Activated CD4-positive, CD25-positive, alpha-beta regulatory T cell treated with anti-CD3 and anti-CD28 coated beads, Interleukin-2, amount 50 U/mL, for 72 hours (primary cell): ENCODE data around the gene OBSCN.

ENCODE experiments used
- DNase-seq: peaks from one replicate; pipeline ENCODE4 v3.0.0; 2021

OBSCN gene

DNA sequence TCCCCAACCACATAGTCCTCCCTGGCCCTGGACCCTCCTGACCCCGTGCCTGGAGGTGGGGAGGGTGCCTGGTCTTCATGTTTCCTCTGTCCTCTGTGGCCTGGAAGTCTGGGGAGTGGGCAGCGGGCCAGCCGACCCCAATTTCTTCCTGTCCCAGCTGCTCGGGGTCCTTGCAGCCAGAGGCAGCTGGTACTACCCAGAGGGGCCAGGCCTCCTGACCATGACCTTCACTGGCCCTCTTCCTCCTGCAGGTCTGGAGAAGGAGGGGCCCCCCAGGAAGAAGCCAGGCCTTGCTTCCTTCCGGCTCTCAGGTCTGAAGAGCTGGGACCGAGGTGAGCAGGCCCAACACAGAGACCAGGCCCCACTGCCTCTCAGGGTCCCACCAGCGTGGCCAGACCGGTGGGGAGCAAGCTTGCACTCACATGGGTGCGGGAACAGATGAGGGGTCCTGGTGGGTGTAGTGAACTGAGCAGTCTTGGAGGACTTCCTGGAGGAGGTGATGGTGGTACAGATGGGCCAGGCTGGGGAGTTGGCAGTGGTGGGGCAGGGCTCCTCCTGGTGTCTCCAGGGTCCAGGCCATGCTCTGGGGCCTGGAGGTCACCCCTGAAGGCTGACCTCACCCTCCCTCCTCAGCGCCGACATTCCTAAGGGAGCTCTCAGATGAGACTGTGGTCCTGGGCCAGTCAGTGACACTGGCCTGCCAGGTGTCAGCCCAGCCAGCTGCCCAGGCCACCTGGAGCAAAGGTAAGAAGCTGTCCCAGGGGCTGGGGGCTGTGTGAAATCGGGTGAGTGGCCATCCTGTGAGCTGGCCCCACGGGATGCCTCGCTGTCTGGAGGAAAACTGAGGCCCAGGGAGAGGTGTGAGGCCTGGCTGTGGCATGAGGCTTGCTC is 166.1 kb downstream of the OBSCN start:
- no peak for DNase-seq

- DNase-seq: no peak
Measured at GRCh38 chr1:228374711-228375577, 167.1 kb downstream of the OBSCN start.

- no peak for DNase-seq
Measured at GRCh38 chr1:228375578-228376261, 167.9 kb downstream of the OBSCN start.

DNA sequence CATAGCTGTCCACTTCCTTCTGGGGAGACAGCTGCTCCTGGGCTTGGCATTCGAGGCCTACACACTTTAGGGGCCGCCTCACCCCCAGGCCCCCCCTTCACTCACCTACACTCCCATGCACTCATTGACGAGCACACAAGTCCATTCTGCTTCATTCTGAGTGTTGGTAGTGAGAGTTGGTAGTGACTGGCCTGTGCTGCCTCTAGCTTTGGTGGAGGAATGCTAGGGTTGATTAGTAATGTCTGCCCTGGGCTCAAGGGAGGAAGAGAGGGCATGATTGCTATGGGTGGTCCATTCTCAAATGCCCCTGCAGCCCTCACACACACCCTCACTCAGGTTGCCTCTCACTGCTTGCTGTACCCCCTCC is 168.4 kb downstream of the OBSCN start:
- no peak for DNase-seq

- no peak for DNase-seq
Measured at GRCh38 chr1:228376651-228377631, 169.1 kb downstream of the OBSCN start.

- no peak for DNase-seq
Measured at GRCh38 chr1:228377664-228378089, 169.8 kb downstream of the OBSCN start.

- DNase-seq: peak; percentile 50
Measured at GRCh38 chr1:228378090-228378872, 170.4 kb downstream of the OBSCN start.

DNA sequence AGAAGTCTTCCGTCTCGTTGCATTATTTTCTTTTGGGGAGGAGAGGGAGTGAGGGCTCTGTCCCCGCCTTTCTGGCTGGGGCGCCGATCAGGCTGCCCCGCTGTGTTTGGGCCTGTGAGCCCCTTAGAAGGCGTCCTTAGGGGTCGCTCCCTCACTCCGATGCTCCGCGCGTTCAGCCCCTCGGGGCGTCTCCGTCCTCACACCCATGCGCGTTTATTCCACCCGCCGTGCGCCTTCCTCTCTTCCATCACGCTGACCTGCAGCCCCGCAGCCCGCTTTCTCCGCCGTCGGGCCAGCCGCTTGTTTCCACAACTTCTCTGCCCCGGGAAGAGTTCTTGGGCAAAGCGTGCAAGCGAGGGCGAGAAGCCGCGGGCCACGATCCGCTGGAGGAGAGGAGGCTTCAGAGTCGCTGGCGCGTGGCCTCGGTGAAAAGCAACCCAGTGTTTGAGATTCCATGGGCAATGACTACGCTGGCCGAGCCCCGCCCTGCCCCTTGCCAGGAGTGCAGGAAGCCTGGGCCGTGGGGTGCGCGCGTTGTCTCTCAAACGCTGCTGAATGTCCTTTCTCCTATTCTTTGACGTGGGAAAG is 171.1 kb downstream of the OBSCN start:
- no peak for DNase-seq

GRCh38 chr1:228379666-228380065 is 171.8 kb downstream of the OBSCN start:
- DNase-seq: no peak

GRCh38 chr1:228381356-228381755 is 173.5 kb downstream of the OBSCN start:
- no peak for DNase-seq

DNA sequence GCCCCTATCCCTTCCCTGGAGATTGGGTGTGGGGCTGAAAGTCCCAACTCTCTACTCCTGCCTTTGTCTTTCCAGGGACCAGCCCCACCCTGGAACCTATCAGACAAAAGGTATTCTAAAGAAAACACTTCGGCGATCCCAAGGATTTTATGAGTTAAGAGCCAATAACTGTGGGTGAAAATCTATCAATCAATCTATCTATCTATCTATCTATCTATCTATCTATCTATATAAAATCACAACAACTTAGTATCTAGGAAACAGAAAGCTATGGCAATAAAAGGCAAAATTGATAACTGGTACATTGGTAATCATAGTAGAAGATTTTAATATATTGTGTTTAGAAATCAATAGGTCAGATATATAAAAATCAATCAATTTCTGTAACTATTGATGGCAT is 175.9 kb downstream of the OBSCN start:
- no peak for DNase-seq

- no peak for DNase-seq
Measured at GRCh38 chr1:228385232-228385631, 177.4 kb downstream of the OBSCN start.

- DNase-seq: no peak
Measured at GRCh38 chr1:228387321-228387720, 179.5 kb downstream of the OBSCN start.

- DNase-seq: no peak
Measured at GRCh38 chr1:228390649-228391048, 182.8 kb downstream of the OBSCN start.

DNA sequence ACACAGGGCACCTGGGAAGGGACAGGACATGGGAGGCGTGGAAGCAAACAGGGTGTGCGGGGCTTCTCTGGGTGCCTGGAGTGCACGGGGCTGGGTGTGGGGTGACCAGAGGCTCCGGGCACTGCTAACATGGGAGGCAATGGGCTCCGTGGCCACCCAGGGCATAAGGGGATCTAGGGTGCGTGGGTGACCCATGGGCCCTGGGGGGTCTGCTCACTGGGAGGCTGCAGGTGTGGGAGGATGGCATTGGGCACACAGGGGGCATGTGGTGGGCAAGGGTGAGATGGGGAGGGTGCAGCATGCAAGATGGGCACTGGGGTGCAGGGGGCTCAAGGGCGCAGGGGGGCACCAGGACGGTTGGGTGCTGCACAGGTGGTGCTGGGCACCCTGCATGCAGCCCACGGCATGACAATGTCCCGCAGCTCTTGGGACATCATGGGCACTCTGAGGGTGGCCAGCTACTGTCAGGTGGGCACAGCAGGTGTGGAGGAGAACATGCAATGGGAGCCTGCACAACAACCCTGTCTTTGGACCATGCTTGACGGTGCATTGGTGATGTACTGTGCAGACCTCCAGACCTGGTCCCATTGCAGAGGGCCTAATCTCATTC is 183.7 kb downstream of the OBSCN start:
- no peak for DNase-seq

- DNase-seq: no peak
Measured at GRCh38 chr1:228392111-228392936, 184.5 kb downstream of the OBSCN start.

- no peak for DNase-seq
Measured at GRCh38 chr1:228393268-228393701, 185.4 kb downstream of the OBSCN start.

DNA sequence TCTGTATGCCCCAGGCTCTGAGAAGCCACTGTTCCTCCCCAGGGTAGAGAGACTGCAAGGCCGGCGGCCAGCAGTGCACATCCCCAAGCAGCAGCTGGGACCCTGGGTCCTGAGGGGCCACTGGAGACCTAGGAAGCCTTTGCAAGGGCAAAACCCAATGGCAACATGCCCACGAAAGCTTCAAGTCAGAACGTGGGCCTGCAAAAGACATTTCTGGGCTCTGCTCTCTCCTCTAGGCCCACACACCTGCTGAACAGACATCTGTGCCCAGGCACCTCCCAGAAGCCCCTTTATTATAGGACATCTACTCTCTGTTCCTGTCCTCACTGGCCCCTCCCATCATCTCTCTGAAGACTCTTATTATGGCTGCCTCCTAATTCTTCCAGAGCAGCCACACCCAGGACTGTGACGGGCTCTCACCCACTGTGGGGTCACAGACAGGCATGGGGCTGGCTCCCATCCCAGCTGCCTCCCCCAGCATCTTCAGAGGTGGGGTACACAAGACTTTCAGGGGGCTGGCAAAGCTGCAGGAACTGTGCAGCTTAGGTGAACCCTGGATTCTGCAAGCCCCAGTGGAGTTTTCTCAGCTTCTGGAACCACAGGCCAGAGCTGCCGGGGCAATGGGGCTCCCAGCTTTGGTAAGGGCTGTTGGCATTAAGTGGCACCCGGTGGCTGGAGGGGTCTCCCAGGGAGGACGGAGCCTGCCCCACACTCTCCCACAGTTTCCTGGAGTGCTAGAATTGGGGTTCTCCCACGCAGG is 186.1 kb downstream of the OBSCN start:
- no peak for DNase-seq
